GM19395 (cell line): ENCODE results near the gene CRACDL.

Experiments
- ATAC-seq: cut with Tn5 transposase; IDR thresholded peaks from one replicate; pipeline ENCODE4 v1.9.1; 2021; ENCODE audit warnings: mild to moderate bottlenecking, moderate library complexity; ENCODE audit not compliant: unreplicated experiment

CRACDL gene

GRCh38 chr2:98924910-98925309 is 11.1 kb downstream of the CRACDL start:
- ATAC-seq, result no peak

GRCh38 chr2:98924038-98924830 is 11.8 kb downstream of the CRACDL start:
- no peak for ATAC-seq

- ATAC-seq, result no peak
Observed at GRCh38 chr2:98923244-98923940, 12.6 kb downstream of the CRACDL start.

- no peak for ATAC-seq
Observed at GRCh38 chr2:98921062-98921461, 15.0 kb downstream of the CRACDL start.

- ATAC-seq, result no peak
Observed at GRCh38 chr2:98917031-98917471, 19.0 kb downstream of the CRACDL start.

- no peak for ATAC-seq
Observed at GRCh38 chr2:98915751-98916358, 20.2 kb downstream of the CRACDL start.

- no peak for ATAC-seq
Observed at GRCh38 chr2:98914713-98915580, 21.1 kb downstream of the CRACDL start.

- no peak for ATAC-seq
Observed at GRCh38 chr2:98913916-98914712, 21.9 kb downstream of the CRACDL start.

GRCh38 chr2:98912957-98913915 is 22.8 kb downstream of the CRACDL start:
- ATAC-seq, result no peak

GRCh38 chr2:98912221-98912851 is 23.7 kb downstream of the CRACDL start:
- no peak for ATAC-seq

GRCh38 chr2:98911376-98912154 is 24.5 kb downstream of the CRACDL start:
- no peak for ATAC-seq

- no peak for ATAC-seq
Observed at GRCh38 chr2:98911126-98911375, 25.0 kb downstream of the CRACDL start.

GRCh38 chr2:98910349-98911125 is 25.5 kb downstream of the CRACDL start:
- no peak for ATAC-seq

- no peak for ATAC-seq
Observed at GRCh38 chr2:98909317-98910211, 26.5 kb downstream of the CRACDL start.

GRCh38 chr2:98908931-98909316 is 27.1 kb downstream of the CRACDL start:
- no peak for ATAC-seq
